Measurements from ENCODE around the gene COL4A6.

The COL4A6 gene

DNA sequence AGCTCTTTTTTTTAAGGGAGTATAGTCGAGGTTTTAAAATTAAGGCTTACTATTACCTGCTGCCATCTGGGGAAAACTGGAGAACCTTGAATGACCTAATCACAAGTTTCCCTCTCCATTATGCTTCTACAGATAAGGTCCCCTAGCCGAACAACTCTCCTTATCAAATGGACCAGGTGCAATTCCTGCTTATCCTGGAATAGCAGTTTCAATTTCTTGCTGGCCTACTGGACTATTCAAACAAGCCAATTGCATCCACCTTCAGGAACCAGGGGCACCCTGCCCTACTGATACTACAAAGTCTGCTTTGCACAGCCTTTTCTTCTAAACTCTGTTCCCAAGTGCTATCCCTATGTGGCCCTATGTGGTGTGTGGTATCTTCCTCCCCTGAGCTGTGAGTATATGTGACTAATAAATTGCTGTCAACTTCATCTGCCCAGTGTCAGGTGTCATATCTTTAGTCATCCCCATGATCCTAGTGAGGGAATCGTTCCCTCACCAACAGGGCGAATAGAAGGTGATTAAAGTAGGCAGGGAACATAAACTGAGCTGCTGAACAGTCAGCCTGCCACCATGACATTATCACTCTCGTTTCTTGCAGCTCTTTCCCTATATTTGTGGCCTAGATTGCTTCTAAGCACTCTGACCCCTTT, 218.1 kb downstream of the COL4A6 start:
- H3K4me3 ChIP-seq (ENCODE audit: low read length), result no peak overlapping the region
- TF ChIP-seq, protein P1, sequence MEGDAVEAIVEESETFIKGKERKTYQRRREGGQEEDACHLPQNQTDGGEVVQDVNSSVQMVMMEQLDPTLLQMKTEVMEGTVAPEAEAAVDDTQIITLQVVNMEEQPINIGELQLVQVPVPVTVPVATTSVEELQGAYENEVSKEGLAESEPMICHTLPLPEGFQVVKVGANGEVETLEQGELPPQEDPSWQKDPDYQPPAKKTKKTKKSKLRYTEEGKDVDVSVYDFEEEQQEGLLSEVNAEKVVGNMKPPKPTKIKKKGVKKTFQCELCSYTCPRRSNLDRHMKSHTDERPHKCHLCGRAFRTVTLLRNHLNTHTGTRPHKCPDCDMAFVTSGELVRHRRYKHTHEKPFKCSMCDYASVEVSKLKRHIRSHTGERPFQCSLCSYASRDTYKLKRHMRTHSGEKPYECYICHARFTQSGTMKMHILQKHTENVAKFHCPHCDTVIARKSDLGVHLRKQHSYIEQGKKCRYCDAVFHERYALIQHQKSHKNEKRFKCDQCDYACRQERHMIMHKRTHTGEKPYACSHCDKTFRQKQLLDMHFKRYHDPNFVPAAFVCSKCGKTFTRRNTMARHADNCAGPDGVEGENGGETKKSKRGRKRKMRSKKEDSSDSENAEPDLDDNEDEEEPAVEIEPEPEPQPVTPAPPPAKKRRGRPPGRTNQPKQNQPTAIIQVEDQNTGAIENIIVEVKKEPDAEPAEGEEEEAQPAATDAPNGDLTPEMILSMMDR (IDR thresholded peaks at IDR 0.05; ENCODE audit: insufficient read depth, low read depth, low read length, missing control alignments), result no peak
- no peak for DNase-seq (ENCODE audit: low read depth)

DNA sequence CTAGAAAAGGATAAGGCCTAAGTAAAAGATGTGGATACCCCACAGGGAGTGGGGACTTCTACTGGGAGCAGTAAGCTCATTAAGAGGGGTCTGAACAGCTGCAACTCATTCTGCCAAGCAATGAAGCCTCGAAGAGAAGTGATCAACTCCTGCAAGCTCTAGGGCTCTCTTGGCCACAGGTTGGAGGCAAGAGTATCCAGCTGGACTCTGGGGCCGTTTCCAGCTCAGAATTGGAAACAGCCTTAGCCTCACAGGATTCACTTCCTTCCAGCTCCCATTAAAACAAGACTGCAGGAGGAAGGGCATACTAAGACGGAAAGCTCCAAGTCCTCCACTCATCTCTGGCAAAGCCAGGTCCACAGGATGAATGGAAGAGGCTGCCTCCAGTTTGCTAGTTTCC, 220.3 kb downstream of the COL4A6 start:
- H3K4me3 ChIP-seq (ENCODE audit: low read length), result no peak overlapping the region
- TF ChIP-seq, protein P1 (IDR thresholded peaks at IDR 0.05; ENCODE audit: insufficient read depth, low read depth, low read length, missing control alignments), result no peak
- no peak for DNase-seq (ENCODE audit: low read depth)

GRCh38 chrX:108216919-108217571, 221.2 kb downstream of the COL4A6 start:
- DNase-seq (ENCODE audit: low read depth), result no peak
- H3K4me3 ChIP-seq (ENCODE audit: low read length), result no peak overlapping the region
- TF ChIP-seq, protein P1 (IDR thresholded peaks at IDR 0.05; ENCODE audit: insufficient read depth, low read depth, low read length, missing control alignments), result no peak

- no peak for DNase-seq (ENCODE audit: low read depth)
- H3K4me3 ChIP-seq (ENCODE audit: low read length), result no peak overlapping the region
- TF ChIP-seq, protein P1 (IDR thresholded peaks at IDR 0.05; ENCODE audit: insufficient read depth, low read depth, low read length, missing control alignments), result no peak
These were observed 221.8 kb downstream of the COL4A6 start for GRCh38 chrX:108216405-108216804.

GRCh38 chrX:108211301-108211700, 226.9 kb downstream of the COL4A6 start:
- no peak overlapping the region for H3K4me3 ChIP-seq (ENCODE audit: low read length)
- TF ChIP-seq, protein P1 (IDR thresholded peaks at IDR 0.05; ENCODE audit: insufficient read depth, low read depth, low read length, missing control alignments), result no peak

GRCh38 chrX:108209006-108209554, 229.1 kb downstream of the COL4A6 start:
- no peak overlapping the region for H3K4me3 ChIP-seq (ENCODE audit: low read length)
- no peak for DNase-seq (ENCODE audit: low read depth)
- TF ChIP-seq, protein P1 (IDR thresholded peaks at IDR 0.05; ENCODE audit: insufficient read depth, low read depth, low read length, missing control alignments), result no peak

More at GRCh38 chrX:108211301-108211700, 226.9 kb downstream of the COL4A6 start:
- DNase-seq (ENCODE audit: low read depth), result no peak
